A673 (cell line): Measurements from ENCODE around the gene CCDC86. TPM values are rescaled to one million over a fixed set of nuclear protein-coding genes. Genes with fewer than 3 reads are reported as not detected.

Experiments used
- BruUV-seq: library from RNA; stranded (reverse); fragments of 400-500 nt; replicated peaks from 2 replicates; lab custom pipeline; 2021; lab: Mats Ljungman, UMichigan
- CTCF ChIA-PET: fragments of 300-600 bp; sonication (Branson Sonifier 250); formaldehyde crosslinking; loops from one replicate; lab custom pipeline; 2022; ENCODE audit warnings: antibody characterized with exemption; lab: Charles Lee
- POLR2A ChIA-PET: fragments of 300-600 bp; sonication (Branson Sonifier 250); formaldehyde crosslinking; loops from one replicate; lab custom pipeline; 2022; ENCODE audit warnings: antibody characterized with exemption; ENCODE audit not compliant: low non-redundant PET; lab: Charles Lee
- DNase-seq: peaks from one replicate; pipeline ENCODE4 v3.0.0-alpha.2; 2015; ENCODE audit warnings: low spot score
- H3K27ac ChIP-seq: fragments of 200-600 bp; sonication (generic); 2 replicates; pipeline ENCODE4 v1.5.1; 2016; ENCODE audit warnings: mixed run types, low read depth, mild to moderate bottlenecking, mixed read lengths, antibody characterized with exemption, low read length; ENCODE audit not compliant: poor library complexity, severe bottlenecking
- H3K27me3 ChIP-seq: fragments of 200-600 bp; sonication (generic); replicated peaks from 2 replicates; pipeline ENCODE4 v1.6.1; 2017; ENCODE audit warnings: mixed run types, low read depth, mild to moderate bottlenecking, mixed read lengths, antibody characterized with exemption, low read length; ENCODE audit not compliant: insufficient read depth, poor library complexity
- H3K36me3 ChIP-seq: fragments of 200-600 bp; sonication (generic); 2 replicates; pipeline ENCODE4 v1.6.1; 2016; ENCODE audit warnings: mixed run types, mild to moderate bottlenecking, mixed read lengths, antibody characterized with exemption, low read length; ENCODE audit not compliant: insufficient read depth, poor library complexity, severe bottlenecking
- H3K4me1 ChIP-seq: fragments of 200-600 bp; sonication (generic); 2 replicates; pipeline ENCODE4 v1.6.1; 2017; ENCODE audit warnings: mixed run types, mild to moderate bottlenecking, mixed read lengths, antibody characterized with exemption, low read length; ENCODE audit not compliant: insufficient read depth, poor library complexity, severe bottlenecking
- H3K4me3 ChIP-seq: fragments of 200-600 bp; sonication (generic); 2 replicates; pipeline ENCODE4 v1.5.1; 2016; ENCODE audit warnings: low read depth, mixed run types, mild to moderate bottlenecking, mixed read lengths, low read length; ENCODE audit not compliant: poor library complexity, severe bottlenecking
- H3K9me3 ChIP-seq: fragments of 200-600 bp; sonication (generic); 2 replicates; pipeline ENCODE4 v1.6.1; 2016; ENCODE audit warnings: mixed run types, low read depth, mild to moderate bottlenecking, mixed read lengths, antibody characterized with exemption, low read length; ENCODE audit not compliant: poor library complexity, severe bottlenecking
- CTCF ChIP-seq: fragments of 300-800, 200-600 bp; sonication (generic); conservative IDR thresholded peaks from 2 replicates; pipeline ENCODE4 v1.5.1; 2017; ENCODE audit warnings: low read depth, mild to moderate bottlenecking, antibody characterized with exemption, low read length, moderate library complexity, mixed read lengths
- EZH2 ChIP-seq: fragments of 200-600 bp; sonication (generic); IDR thresholded peaks from 2 replicates; pipeline ENCODE4 v1.6.1; 2017; ENCODE audit warnings: borderline replicate concordance, low read depth, mild to moderate bottlenecking, mixed read lengths, antibody characterized with exemption, low read length; ENCODE audit not compliant: poor library complexity, severe bottlenecking
- intact Hi-C: fragments of 100-400 bp; cut with micrococcal nuclease; formaldehyde crosslinking; loops from one replicate; pipeline ENCODE4 v1.10.0; 2022; ENCODE audit not compliant: unreplicated experiment
- total RNA-seq: library from RNA; stranded (reverse); gene quantifications from 2 replicates; pipeline ENCODE4 v1.2.3, GENCODE V29; 2021

Gene CCDC86
- total RNA-seq, 1 experiment from 2014 or later = 188 TPM

GRCh38 chr11:60842668-60843600, 1.0 kb downstream of the CCDC86 start:
- no peak for DNase-seq
- no peaks in the 10 kb centered on the region for H3K4me1 ChIP-seq
- H3K27me3 ChIP-seq = no peaks in the 10 kb centered on the region
- intact Hi-C loops = no loop called here
- ChIA-PET POLR2A (no interaction called here), CTCF (interaction anchor here (0.5 kb wide), 1 partner anchor 1736 kb away, joined by 3 read pairs; the partner anchor contains the start of gene FAM111B)
- peaks cover 7% of the 10 kb centered on the region for H3K36me3 ChIP-seq
- H3K9me3 ChIP-seq = no peaks in the 10 kb centered on the region
- peak overlapping the region; percentile 91 for H3K4me3 ChIP-seq
- BruUV-seq = no TSS peak
- H3K27ac ChIP-seq = peak overlapping the region; percentile 85
- TF ChIP-seq EZH2 (no peak), CTCF (no peak)

DNA sequence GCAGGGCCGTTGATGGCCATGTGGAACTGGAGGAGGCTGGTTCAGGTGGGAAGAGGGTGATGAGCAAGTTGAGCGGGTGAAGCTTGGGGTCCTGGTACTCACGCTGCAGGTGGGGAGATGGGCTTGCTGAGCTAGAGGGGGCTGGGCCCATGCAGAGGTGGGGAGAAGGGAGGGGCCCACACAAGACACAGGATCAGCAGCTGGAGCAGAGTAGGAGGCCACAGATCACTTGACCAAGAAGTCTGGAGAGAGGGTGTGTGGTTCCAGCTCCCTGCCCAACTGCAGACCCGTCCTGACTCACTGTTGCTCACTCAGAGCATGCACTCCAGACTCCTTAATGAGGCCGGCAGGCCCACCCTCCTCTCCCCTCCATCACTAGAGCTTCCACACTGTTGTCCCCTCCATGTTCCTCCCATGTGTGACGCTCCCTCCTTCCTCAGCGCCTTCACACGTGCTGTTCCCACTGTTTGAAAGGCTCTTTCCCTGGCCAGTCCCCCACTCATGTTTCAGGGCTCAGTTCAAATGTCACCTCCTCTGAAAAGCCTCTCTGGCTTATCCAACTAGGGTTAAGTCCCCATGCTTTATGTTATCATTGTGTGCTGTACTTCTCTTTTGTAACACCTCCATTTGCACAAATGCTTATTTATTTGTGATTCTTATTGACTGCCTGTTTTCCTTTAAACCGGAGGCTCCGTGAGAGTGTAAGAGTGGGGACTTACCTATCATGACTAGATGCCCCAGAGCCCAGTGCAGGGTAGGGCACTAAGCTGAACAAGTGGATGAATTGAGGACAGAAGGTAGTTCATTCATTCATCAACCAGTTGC, 2.3 kb downstream of the CCDC86 start:
- CTCF ChIA-PET = no interaction called here
- H3K4me3 ChIP-seq = peak overlapping the region; percentile 91
- peak overlapping the region; percentile 85 for H3K27ac ChIP-seq
- no peaks in the 10 kb centered on the region for H3K27me3 ChIP-seq
- no TSS peak for BruUV-seq
- peaks cover 19% of the 10 kb centered on the region for H3K36me3 ChIP-seq
- intact Hi-C loops = no loop called here
- POLR2A ChIA-PET = no interaction called here
- no peak for TF ChIP-seq CTCF
- TF ChIP-seq EZH2 = no peak
- H3K4me1 ChIP-seq = no peaks in the 10 kb centered on the region
- no peak for DNase-seq
- no peaks in the 10 kb centered on the region for H3K9me3 ChIP-seq

DNA sequence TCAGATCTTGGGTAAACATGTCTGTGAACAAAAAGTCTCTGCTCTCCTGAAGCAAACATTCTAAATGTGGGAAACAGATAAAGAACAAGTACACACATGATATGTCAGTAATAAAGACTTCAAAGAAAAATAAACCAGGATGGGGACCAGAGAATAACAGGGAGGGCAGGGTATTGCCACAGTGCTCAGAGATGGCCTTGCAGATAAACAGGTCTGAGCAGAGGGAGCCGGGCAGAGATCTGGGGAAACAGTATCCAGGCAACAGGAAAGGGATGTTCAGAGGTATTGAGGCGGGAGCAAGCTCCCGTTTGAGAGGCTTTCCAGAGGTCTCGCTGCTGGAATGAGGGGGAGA, 2.9 kb downstream of the CCDC86 start:
- TF ChIP-seq CTCF (no peak), EZH2 (no peak)
- no peak for DNase-seq
- ChIA-PET CTCF (no interaction called here), POLR2A (no interaction called here)
- BruUV-seq = no TSS peak
- no peaks in the 10 kb centered on the region for H3K9me3 ChIP-seq
- no peak overlapping the region for H3K27ac ChIP-seq
- H3K4me1 ChIP-seq = no peaks in the 10 kb centered on the region
- intact Hi-C loops = no loop called here
- peak overlapping the region; percentile 91 for H3K4me3 ChIP-seq
- H3K36me3 ChIP-seq = peaks cover 25% of the 10 kb centered on the region
- H3K27me3 ChIP-seq = no peaks in the 10 kb centered on the region
